ENCODE measurements around the gene PSMB5.

PSMB5 gene

GRCh38 chr14:23052182-23052623 is 17.5 kb upstream of the PSMB5 start:
- H3K27ac ChIP-seq (ENCODE audit: low read length), result no peak overlapping the region
- H3K4me2 ChIP-seq (ENCODE audit: insufficient read depth, low read length), result no peak overlapping the region
- no peak overlapping the region for H2AFZ ChIP-seq (ENCODE audit: low read depth, low read length)
- peaks cover 10% of the 10 kb centered on the region for H3K4me1 ChIP-seq (ENCODE audit: insufficient read depth, low read length)
- H3K4me3 ChIP-seq (ENCODE audit: low read depth in 1 of 2, low read length in 2 of 2), result no peak overlapping the region
- no peaks in the 10 kb centered on the region for H3K9me3 ChIP-seq (ENCODE audit: insufficient read depth, low read length, severe bottlenecking)
- no peaks in the 10 kb centered on the region for H3K79me2 ChIP-seq (ENCODE audit: insufficient read depth, low read length)
- H3K9ac ChIP-seq (ENCODE audit: low read depth, low read length), result no peak overlapping the region
- no peak for DNase-seq
- H3K36me3 ChIP-seq (ENCODE audit: insufficient read depth, low read length), result no peaks in the 10 kb centered on the region
- TF ChIP-seq, protein P1, sequence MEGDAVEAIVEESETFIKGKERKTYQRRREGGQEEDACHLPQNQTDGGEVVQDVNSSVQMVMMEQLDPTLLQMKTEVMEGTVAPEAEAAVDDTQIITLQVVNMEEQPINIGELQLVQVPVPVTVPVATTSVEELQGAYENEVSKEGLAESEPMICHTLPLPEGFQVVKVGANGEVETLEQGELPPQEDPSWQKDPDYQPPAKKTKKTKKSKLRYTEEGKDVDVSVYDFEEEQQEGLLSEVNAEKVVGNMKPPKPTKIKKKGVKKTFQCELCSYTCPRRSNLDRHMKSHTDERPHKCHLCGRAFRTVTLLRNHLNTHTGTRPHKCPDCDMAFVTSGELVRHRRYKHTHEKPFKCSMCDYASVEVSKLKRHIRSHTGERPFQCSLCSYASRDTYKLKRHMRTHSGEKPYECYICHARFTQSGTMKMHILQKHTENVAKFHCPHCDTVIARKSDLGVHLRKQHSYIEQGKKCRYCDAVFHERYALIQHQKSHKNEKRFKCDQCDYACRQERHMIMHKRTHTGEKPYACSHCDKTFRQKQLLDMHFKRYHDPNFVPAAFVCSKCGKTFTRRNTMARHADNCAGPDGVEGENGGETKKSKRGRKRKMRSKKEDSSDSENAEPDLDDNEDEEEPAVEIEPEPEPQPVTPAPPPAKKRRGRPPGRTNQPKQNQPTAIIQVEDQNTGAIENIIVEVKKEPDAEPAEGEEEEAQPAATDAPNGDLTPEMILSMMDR (IDR thresholded peaks at IDR 0.05; ENCODE audit: borderline replicate concordance, extremely low read depth, low read length, poor library complexity, severe bottlenecking), result peak; percentile 17
- TF ChIP-seq EZH2 (IDR thresholded peaks at IDR 0.05; ENCODE audit: borderline replicate concordance, low read depth, low read length, severe bottlenecking), result no peak
- H4K20me1 ChIP-seq (ENCODE audit: insufficient read depth, low read length), result peaks cover 6% of the 10 kb centered on the region; the same call in 1 of the 2 replicates
- no peak for ATAC-seq (ENCODE audit: insufficient read depth, low read depth)
- peaks cover 5% of the 10 kb centered on the region for H3K27me3 ChIP-seq (ENCODE audit: insufficient read depth, low read length, poor library complexity)

DNA sequence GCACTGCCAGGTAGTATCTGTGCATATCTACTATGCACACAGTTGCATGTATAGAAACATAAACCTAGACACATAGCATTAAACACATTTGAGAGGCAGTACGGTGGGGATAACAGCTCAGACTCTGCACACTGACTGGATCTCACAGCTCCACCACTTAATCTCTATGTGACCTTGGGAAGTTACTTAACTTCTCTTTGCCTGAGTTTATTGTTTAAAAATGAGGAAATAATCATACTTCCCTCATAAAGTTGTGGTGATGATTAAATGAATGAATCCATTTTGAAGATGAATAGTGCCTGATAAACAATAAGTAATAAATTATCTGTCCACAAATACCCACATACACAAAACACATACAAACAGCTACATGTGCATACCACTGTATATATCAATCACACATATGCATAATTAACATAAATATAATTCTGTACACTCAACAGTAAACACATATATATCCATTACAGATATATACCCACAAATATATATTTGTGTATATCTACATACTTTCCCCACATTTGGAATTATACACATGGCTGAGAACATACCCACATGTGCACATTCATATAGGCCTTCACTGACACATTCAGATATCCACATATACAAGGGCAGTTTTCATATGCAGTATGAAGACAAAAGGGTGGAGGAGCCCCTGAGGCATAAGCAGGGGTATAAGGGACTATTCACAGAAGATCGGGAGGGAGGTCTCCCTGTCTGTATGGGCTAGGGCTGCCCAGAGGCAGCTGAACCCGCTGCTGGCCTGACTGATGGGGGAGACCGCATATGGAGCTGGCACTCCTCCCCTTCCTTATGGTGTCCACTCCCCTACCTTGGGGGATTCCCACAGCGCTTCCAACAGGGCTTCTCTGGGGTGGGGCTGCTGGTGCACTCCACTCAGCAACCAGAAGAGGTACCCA is 16.7 kb upstream of the PSMB5 start:
- Histone ChIP-seq H3K9ac (ENCODE audit: low read depth, low read length) (no peak overlapping the region), H3K4me3 (ENCODE audit: low read depth in 1 of 2, low read length in 2 of 2) (no peak overlapping the region), H3K9me3 (ENCODE audit: insufficient read depth, low read length, severe bottlenecking) (no peaks in the 10 kb centered on the region), H3K36me3 (ENCODE audit: insufficient read depth, low read length) (no peaks in the 10 kb centered on the region), H3K27ac (ENCODE audit: low read length) (no peak overlapping the region), H3K27me3 (ENCODE audit: insufficient read depth, low read length, poor library complexity) (no peaks in the 10 kb centered on the region), H2AFZ (ENCODE audit: low read depth, low read length) (no peak overlapping the region), H3K4me2 (ENCODE audit: insufficient read depth, low read length) (no peak overlapping the region), H3K79me2 (ENCODE audit: insufficient read depth, low read length) (no peaks in the 10 kb centered on the region), H4K20me1 (ENCODE audit: insufficient read depth, low read length) (0 out of 2 replicates have a peak, but pooled peaks cover 1% of the 10 kb centered on the region), H3K4me1 (ENCODE audit: insufficient read depth, low read length) (peaks cover 2% of the 10 kb centered on the region)
- TF ChIP-seq, protein P1 (IDR thresholded peaks at IDR 0.05; ENCODE audit: borderline replicate concordance, extremely low read depth, low read length, poor library complexity, severe bottlenecking), result no peak
- no peak for TF ChIP-seq EZH2 (IDR thresholded peaks at IDR 0.05; ENCODE audit: borderline replicate concordance, low read depth, low read length, severe bottlenecking)
- DNase-seq, result no peak
- ATAC-seq (ENCODE audit: insufficient read depth, low read depth), result no peak

GRCh38 chr14:23049011-23049410 is 14.3 kb upstream of the PSMB5 start:
- no peak for ATAC-seq (ENCODE audit: insufficient read depth, low read depth)

More at GRCh38 chr14:23049011-23049410, 14.3 kb upstream of the PSMB5 start:
- no peak for DNase-seq
- no peaks in the 10 kb centered on the region for H4K20me1 ChIP-seq (ENCODE audit: insufficient read depth, low read length)
- H3K9me3 ChIP-seq (ENCODE audit: insufficient read depth, low read length, severe bottlenecking), result no peaks in the 10 kb centered on the region
- no peaks in the 10 kb centered on the region for H3K4me1 ChIP-seq (ENCODE audit: insufficient read depth, low read length)
- no peak for TF ChIP-seq EZH2 (IDR thresholded peaks at IDR 0.05; ENCODE audit: borderline replicate concordance, low read depth, low read length, severe bottlenecking)
- TF ChIP-seq, protein P1 (IDR thresholded peaks at IDR 0.05; ENCODE audit: borderline replicate concordance, extremely low read depth, low read length, poor library complexity, severe bottlenecking), result no peak
- H3K9ac ChIP-seq (ENCODE audit: low read depth, low read length), result no peak overlapping the region
- H2AFZ ChIP-seq (ENCODE audit: low read depth, low read length), result no peak overlapping the region
- H3K79me2 ChIP-seq (ENCODE audit: insufficient read depth, low read length), result no peaks in the 10 kb centered on the region
- no peak overlapping the region for H3K27ac ChIP-seq (ENCODE audit: low read length)
- H3K27me3 ChIP-seq (ENCODE audit: insufficient read depth, low read length, poor library complexity), result no peaks in the 10 kb centered on the region
- no peak overlapping the region for H3K4me3 ChIP-seq (ENCODE audit: low read depth in 1 of 2, low read length in 2 of 2)
- no peak overlapping the region for H3K4me2 ChIP-seq (ENCODE audit: insufficient read depth, low read length)
- no peaks in the 10 kb centered on the region for H3K36me3 ChIP-seq (ENCODE audit: insufficient read depth, low read length)

All from DND-41 (cell line).